WTC11 (cell line): ENCODE measurements around the gene CLASP2. TPM values are rescaled to one million over a fixed set of nuclear protein-coding genes. Genes with fewer than 3 reads are reported as not detected.
A peak's percentile ranks its signal among the peaks of the same experiment; 100 is the strongest.

Source experiments
- ATAC-seq: fragments of 200-7000 bp; cut with Tn5 transposase; 2 replicates; pipeline ENCODE4 v1.10.0; 2021; ENCODE audit warnings: mild to moderate bottlenecking, moderate library complexity
- CTCF ChIA-PET: fragments of 300-600 bp; sonication (Branson Sonifier 250); formaldehyde crosslinking; loops from one replicate; lab custom pipeline; 2021; ENCODE audit warnings: antibody characterized with exemption; lab: Charles Lee
- POLR2A ChIA-PET: fragments of 350-600 bp; sonication (Branson Sonifier 250); formaldehyde crosslinking; loops from one replicate; lab custom pipeline; 2021; ENCODE audit warnings: antibody characterized with exemption; lab: Charles Lee
- DNase-seq: peaks from one replicate; pipeline ENCODE4 v3.0.0; 2021; ENCODE audit warnings: low spot score
- H3K27ac Mint-ChIP-seq: 2 replicates; pipeline ENCODE4 v1.8.0; 2021; ENCODE audit warnings: mixed read lengths
- H3K27me3 Mint-ChIP-seq: 2 replicates; pipeline ENCODE4 v1.8.0; 2021; ENCODE audit warnings: low read depth, mild to moderate bottlenecking, moderate library complexity, mixed read lengths
- H3K36me3 Mint-ChIP-seq: 2 replicates; pipeline ENCODE4 v1.8.0; 2021; ENCODE audit warnings: mixed read lengths
- H3K4me1 Mint-ChIP-seq: 2 replicates; pipeline ENCODE4 v1.8.0; 2022; ENCODE audit warnings: mixed read lengths
- H3K4me3 Mint-ChIP-seq: 2 replicates; pipeline ENCODE4 v1.8.0; 2021; ENCODE audit warnings: mild to moderate bottlenecking, moderate library complexity, mixed read lengths
- H3K9me3 Mint-ChIP-seq: 2 replicates; pipeline ENCODE4 v1.8.0; 2021; ENCODE audit warnings: mixed read lengths
- CBFB ChIP-seq: sonication (generic); formaldehyde crosslinking; IDR thresholded peaks from 2 replicates; pipeline ENCODE4 v1.8.1; 2022; ENCODE audit warnings: mild to moderate bottlenecking, low read depth, missing genetic modification reagents
- CREB1 ChIP-seq: sonication (generic); formaldehyde crosslinking; IDR thresholded peaks from 2 replicates; pipeline ENCODE4 v1.8.0; 2023; ENCODE audit warnings: mild to moderate bottlenecking, missing genetic modification reagents
- ELF4 ChIP-seq: sonication (generic); formaldehyde crosslinking; IDR thresholded peaks from 2 replicates; pipeline ENCODE4 v1.8.1; 2022; ENCODE audit warnings: low read depth, mild to moderate bottlenecking, moderate library complexity, missing genetic modification reagents
- EMX1 ChIP-seq: fragments of 250-450 bp; sonication (Bioruptor Pico); IDR thresholded peaks from 2 replicates; pipeline ENCODE4 v1.8.0; 2021; ENCODE audit warnings: mild to moderate bottlenecking
- FOXP1 ChIP-seq: sonication (generic); formaldehyde crosslinking; IDR thresholded peaks from 2 replicates; pipeline ENCODE4 v1.8.0; 2022; ENCODE audit warnings: missing genetic modification reagents, mild to moderate bottlenecking, moderate library complexity, borderline replicate concordance
- HMGA2 ChIP-seq: fragments of 250-450 bp; sonication (Bioruptor Pico); IDR thresholded peaks from 2 replicates; pipeline ENCODE4 v1.4.0; 2021; ENCODE audit warnings: mild to moderate bottlenecking, moderate library complexity
- NFATC4 ChIP-seq: fragments of 250-450 bp; sonication (Bioruptor Pico); IDR thresholded peaks from 2 replicates; pipeline ENCODE4 v1.9.0; 2021; ENCODE audit warnings: mild to moderate bottlenecking
- NFE2L1 ChIP-seq: sonication (generic); formaldehyde crosslinking; IDR thresholded peaks from 2 replicates; pipeline ENCODE4 v1.8.1; 2023; ENCODE audit warnings: missing genetic modification reagents
- NFYB ChIP-seq: sonication (generic); formaldehyde crosslinking; conservative IDR thresholded peaks from 2 replicates; pipeline ENCODE4 v1.8.0; 2022; ENCODE audit warnings: low read depth, missing genetic modification reagents
- NR3C1 ChIP-seq: sonication (generic); formaldehyde crosslinking; conservative IDR thresholded peaks from 2 replicates; pipeline ENCODE4 v1.8.1; 2023; ENCODE audit warnings: low read depth, mild to moderate bottlenecking, missing genetic modification reagents
- OVOL2 ChIP-seq: fragments of 250-450 bp; sonication (Bioruptor Pico); IDR thresholded peaks from 2 replicates; pipeline ENCODE4 v1.9.0; 2021; ENCODE audit warnings: mild to moderate bottlenecking, borderline replicate concordance
- RORB ChIP-seq: fragments of 250-450 bp; sonication (Bioruptor Pico); IDR thresholded peaks from 2 replicates; pipeline ENCODE4 v1.9.0; 2021; ENCODE audit warnings: mild to moderate bottlenecking
- SMAD4 ChIP-seq: sonication (generic); formaldehyde crosslinking; IDR thresholded peaks from 2 replicates; pipeline ENCODE4 v1.8.0; 2022; ENCODE audit warnings: mild to moderate bottlenecking, missing genetic modification reagents
- TEAD4 ChIP-seq: sonication (generic); formaldehyde crosslinking; IDR thresholded peaks from 2 replicates; pipeline ENCODE4 v1.8.0; 2022; ENCODE audit warnings: mild to moderate bottlenecking, missing genetic modification reagents
- ZNF121 ChIP-seq: sonication (generic); formaldehyde crosslinking; IDR thresholded peaks from 2 replicates; pipeline ENCODE4 v1.8.0; 2023; ENCODE audit warnings: missing genetic modification reagents
- ZNF219 ChIP-seq: sonication (generic); formaldehyde crosslinking; IDR thresholded peaks from 2 replicates; pipeline ENCODE4 v1.8.0; 2023; ENCODE audit warnings: missing genetic modification reagents, mild to moderate bottlenecking, borderline replicate concordance
- ZNF317 ChIP-seq: sonication (generic); formaldehyde crosslinking; IDR thresholded peaks from 2 replicates; pipeline ENCODE4 v1.8.1; 2023; ENCODE audit warnings: low read depth, mild to moderate bottlenecking, moderate library complexity, missing genetic modification reagents, borderline replicate concordance
- ZNF396 ChIP-seq: fragments of 250-450 bp; sonication (Bioruptor Pico); IDR thresholded peaks from 2 replicates; pipeline ENCODE4 v1.8.0; 2021; ENCODE audit warnings: mild to moderate bottlenecking, moderate library complexity, borderline replicate concordance
- total RNA-seq: library from RNA; stranded (reverse); gene quantifications from 3 replicates; pipeline ENCODE4 v1.2.3, GENCODE V29; 2021
- TF ChIP-seq, protein P1 (sequence below): sonication (generic); formaldehyde crosslinking; IDR thresholded peaks from 2 replicates; pipeline ENCODE4 v1.8.1; 2023; ENCODE audit warnings: mild to moderate bottlenecking, missing genetic modification reagents
- TF ChIP-seq, protein P2 (sequence below): sonication (generic); formaldehyde crosslinking; IDR thresholded peaks from 2 replicates; pipeline ENCODE4 v1.8.1; 2022; ENCODE audit warnings: mild to moderate bottlenecking, moderate library complexity, missing genetic modification reagents
- TF ChIP-seq, protein P3 (sequence below): sonication (generic); formaldehyde crosslinking; IDR thresholded peaks from 2 replicates; pipeline ENCODE4 v1.8.0; 2022; ENCODE audit warnings: missing genetic modification reagents
- TF ChIP-seq, protein P4 (sequence below): sonication (generic); formaldehyde crosslinking; IDR thresholded peaks from 2 replicates; pipeline ENCODE4 v1.8.1; 2022; ENCODE audit warnings: missing genetic modification reagents, borderline replicate concordance
- TF ChIP-seq, protein P5 (sequence below): fragments of 250-450 bp; sonication (Bioruptor Pico); IDR thresholded peaks from 2 replicates; pipeline ENCODE4 v1.8.0; 2021; ENCODE audit warnings: mild to moderate bottlenecking
- TF ChIP-seq, protein P6 (sequence below): sonication (generic); formaldehyde crosslinking; IDR thresholded peaks from 2 replicates; pipeline ENCODE4 v1.8.1; 2023; ENCODE audit warnings: mild to moderate bottlenecking, missing genetic modification reagents, moderate library complexity
- TF ChIP-seq, protein P7 (sequence below): fragments of 250-450 bp; sonication (Bioruptor Pico); IDR thresholded peaks from 2 replicates; pipeline ENCODE4 v1.9.0; 2021; ENCODE audit warnings: moderate library complexity, mild to moderate bottlenecking, inconsistent platforms, borderline replicate concordance

The CLASP2 gene
- total RNA-seq, 1 experiment from 2014 or later: 56.7 TPM

DNA sequence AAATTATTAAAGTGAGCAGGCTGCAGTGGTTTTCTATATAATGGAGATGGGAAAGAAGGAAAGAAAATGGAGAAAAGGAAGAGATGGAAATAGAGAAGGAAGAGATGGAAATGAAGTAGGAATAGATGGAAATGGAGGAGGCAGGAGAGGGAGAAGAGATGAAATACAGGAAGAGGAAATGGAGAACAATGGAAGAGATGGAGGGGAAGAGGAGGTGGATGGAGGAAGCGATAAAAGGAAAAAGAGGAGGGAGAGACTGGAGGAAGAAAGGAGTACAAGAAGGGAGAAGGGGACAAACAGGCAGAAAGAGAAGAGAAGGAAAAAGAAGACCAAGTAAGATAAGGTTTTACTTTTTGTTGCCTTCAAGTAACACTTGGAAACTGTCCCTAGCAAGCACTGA, 67.6 kb downstream of the CLASP2 start (continued):
- TF ChIP-seq, protein P1, sequence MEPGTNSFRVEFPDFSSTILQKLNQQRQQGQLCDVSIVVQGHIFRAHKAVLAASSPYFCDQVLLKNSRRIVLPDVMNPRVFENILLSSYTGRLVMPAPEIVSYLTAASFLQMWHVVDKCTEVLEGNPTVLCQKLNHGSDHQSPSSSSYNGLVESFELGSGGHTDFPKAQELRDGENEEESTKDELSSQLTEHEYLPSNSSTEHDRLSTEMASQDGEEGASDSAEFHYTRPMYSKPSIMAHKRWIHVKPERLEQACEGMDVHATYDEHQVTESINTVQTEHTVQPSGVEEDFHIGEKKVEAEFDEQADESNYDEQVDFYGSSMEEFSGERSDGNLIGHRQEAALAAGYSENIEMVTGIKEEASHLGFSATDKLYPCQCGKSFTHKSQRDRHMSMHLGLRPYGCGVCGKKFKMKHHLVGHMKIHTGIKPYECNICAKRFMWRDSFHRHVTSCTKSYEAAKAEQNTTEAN (CRISPR knock-in tag): no peak
- TF ChIP-seq FOXP1 (CRISPR knock-in tag) (no peak), CBFB (CRISPR knock-in tag) (no peak)

DNA sequence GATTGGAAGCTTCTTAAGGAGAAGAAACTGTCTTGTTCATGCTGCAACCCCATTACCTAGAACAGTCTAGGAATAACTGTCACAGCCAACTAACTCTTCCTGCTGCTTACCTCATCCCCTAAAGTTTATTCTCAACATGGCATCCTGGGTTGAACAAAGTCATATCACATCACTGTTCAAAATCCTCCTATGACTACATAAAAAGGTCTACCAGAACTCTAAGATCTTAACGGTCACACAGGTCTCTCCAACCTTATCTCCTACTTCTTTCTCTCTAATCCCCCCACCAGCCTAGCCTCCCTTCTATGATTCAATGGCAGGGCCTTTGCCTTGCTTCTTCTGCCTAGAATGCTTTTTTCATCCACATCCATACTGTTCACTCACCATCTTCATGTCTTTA, 69.3 kb downstream of the CLASP2 start:
- Mint-ChIP-seq H3K9me3 (no peaks in the 10 kb centered on the region), H3K27me3 (no peaks in the 10 kb centered on the region), H3K27ac (peak overlapping the region; percentile 5; the same call in 1 of the 2 replicates), H3K4me3 (no peak overlapping the region), H3K36me3 (no peaks in the 10 kb centered on the region), H3K4me1 (peaks cover 46% of the 10 kb centered on the region)
- ATAC-seq: no peak
- TF ChIP-seq NR3C1 (CRISPR knock-in tag) (no peak), SMAD4 (CRISPR knock-in tag) (no peak), ZNF396 (CRISPR knock-in tag) (no peak), ZNF219 (CRISPR knock-in tag) (no peak), TEAD4 (CRISPR knock-in tag) (no peak), OVOL2 (no peak)
- TF ChIP-seq, protein P2, sequence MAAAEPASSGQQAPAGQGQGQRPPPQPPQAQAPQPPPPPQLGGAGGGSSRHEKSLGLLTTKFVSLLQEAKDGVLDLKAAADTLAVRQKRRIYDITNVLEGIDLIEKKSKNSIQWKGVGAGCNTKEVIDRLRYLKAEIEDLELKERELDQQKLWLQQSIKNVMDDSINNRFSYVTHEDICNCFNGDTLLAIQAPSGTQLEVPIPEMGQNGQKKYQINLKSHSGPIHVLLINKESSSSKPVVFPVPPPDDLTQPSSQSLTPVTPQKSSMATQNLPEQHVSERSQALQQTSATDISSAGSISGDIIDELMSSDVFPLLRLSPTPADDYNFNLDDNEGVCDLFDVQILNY: no peak
- TF ChIP-seq, protein P3, sequence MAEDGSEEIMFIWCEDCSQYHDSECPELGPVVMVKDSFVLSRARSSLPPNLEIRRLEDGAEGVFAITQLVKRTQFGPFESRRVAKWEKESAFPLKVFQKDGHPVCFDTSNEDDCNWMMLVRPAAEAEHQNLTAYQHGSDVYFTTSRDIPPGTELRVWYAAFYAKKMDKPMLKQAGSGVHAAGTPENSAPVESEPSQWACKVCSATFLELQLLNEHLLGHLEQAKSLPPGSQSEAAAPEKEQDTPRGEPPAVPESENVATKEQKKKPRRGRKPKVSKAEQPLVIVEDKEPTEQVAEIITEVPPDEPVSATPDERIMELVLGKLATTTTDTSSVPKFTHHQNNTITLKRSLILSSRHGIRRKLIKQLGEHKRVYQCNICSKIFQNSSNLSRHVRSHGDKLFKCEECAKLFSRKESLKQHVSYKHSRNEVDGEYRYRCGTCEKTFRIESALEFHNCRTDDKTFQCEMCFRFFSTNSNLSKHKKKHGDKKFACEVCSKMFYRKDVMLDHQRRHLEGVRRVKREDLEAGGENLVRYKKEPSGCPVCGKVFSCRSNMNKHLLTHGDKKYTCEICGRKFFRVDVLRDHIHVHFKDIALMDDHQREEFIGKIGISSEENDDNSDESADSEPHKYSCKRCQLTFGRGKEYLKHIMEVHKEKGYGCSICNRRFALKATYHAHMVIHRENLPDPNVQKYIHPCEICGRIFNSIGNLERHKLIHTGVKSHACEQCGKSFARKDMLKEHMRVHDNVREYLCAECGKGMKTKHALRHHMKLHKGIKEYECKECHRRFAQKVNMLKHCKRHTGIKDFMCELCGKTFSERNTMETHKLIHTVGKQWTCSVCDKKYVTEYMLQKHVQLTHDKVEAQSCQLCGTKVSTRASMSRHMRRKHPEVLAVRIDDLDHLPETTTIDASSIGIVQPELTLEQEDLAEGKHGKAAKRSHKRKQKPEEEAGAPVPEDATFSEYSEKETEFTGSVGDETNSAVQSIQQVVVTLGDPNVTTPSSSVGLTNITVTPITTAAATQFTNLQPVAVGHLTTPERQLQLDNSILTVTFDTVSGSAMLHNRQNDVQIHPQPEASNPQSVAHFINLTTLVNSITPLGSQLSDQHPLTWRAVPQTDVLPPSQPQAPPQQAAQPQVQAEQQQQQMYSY (CRISPR knock-in tag): no peak
- TF ChIP-seq, protein P4, sequence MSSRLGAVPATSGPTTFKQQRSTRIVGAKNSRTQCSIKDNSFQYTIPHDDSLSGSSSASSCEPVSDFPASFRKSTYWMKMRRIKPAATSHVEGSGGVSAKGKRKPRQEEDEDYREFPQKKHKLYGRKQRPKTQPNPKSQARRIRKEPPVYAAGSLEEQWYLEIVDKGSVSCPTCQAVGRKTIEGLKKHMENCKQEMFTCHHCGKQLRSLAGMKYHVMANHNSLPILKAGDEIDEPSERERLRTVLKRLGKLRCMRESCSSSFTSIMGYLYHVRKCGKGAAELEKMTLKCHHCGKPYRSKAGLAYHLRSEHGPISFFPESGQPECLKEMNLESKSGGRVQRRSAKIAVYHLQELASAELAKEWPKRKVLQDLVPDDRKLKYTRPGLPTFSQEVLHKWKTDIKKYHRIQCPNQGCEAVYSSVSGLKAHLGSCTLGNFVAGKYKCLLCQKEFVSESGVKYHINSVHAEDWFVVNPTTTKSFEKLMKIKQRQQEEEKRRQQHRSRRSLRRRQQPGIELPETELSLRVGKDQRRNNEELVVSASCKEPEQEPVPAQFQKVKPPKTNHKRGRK: no peak
- POLR2A ChIA-PET: no interaction called here
- CTCF ChIA-PET: no interaction called here
- no peak for DNase-seq

DNA sequence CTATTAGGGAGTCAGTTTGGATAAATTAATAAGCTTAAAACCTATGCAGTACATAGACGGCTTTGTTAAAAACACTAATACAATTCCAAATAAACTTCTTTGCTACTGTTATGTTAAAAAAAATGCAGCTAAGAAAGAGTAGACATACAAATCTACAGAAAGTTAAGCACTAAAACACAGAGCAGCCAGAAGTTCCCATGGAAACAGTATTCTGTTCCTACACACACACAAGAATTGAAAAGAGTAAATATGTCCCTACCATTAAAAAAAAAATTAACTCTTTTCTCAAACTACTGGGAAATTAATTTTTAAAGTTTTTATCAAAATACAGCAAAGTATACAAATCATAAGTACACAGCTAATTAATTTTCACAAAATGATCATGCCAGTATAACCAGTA, 71.6 kb downstream of the CLASP2 start:
- H3K27me3 Mint-ChIP-seq: no peaks in the 10 kb centered on the region
- peaks cover 36% of the 10 kb centered on the region for H3K4me1 Mint-ChIP-seq
- ATAC-seq: no peak
- no peak overlapping the region for H3K27ac Mint-ChIP-seq
- H3K9me3 Mint-ChIP-seq: no peaks in the 10 kb centered on the region
- no peak for DNase-seq
- TF ChIP-seq ZNF317 (CRISPR knock-in tag) (no peak), ZNF121 (CRISPR knock-in tag) (no peak), ZNF396 (CRISPR knock-in tag) (no peak), NFATC4 (CRISPR knock-in tag) (no peak), HMGA2 (CRISPR knock-in tag) (no peak), CREB1 (CRISPR knock-in tag) (no peak), RORB (CRISPR knock-in tag) (no peak), EMX1 (CRISPR knock-in tag) (no peak), NFE2L1 (no peak), ELF4 (CRISPR knock-in tag) (no peak), NFYB (CRISPR knock-in tag) (no peak)
- TF ChIP-seq, protein P5, sequence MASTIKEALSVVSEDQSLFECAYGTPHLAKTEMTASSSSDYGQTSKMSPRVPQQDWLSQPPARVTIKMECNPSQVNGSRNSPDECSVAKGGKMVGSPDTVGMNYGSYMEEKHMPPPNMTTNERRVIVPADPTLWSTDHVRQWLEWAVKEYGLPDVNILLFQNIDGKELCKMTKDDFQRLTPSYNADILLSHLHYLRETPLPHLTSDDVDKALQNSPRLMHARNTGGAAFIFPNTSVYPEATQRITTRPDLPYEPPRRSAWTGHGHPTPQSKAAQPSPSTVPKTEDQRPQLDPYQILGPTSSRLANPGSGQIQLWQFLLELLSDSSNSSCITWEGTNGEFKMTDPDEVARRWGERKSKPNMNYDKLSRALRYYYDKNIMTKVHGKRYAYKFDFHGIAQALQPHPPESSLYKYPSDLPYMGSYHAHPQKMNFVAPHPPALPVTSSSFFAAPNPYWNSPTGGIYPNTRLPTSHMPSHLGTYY (CRISPR knock-in tag): no peak
- TF ChIP-seq, protein P6, sequence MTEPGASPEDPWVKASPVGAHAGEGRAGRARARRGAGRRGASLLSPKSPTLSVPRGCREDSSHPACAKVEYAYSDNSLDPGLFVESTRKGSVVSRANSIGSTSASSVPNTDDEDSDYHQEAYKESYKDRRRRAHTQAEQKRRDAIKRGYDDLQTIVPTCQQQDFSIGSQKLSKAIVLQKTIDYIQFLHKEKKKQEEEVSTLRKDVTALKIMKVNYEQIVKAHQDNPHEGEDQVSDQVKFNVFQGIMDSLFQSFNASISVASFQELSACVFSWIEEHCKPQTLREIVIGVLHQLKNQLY: no peak
- TF ChIP-seq, protein P7, sequence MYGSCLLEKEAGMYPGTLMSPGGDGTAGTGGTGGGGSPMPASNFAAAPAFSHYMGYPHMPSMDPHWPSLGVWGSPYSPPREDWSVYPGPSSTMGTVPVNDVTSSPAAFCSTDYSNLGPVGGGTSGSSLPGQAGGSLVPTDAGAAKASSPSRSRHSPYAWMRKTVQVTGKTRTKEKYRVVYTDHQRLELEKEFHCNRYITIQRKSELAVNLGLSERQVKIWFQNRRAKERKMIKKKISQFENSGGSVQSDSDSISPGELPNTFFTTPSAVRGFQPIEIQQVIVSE (CRISPR knock-in tag): no peak
- ChIA-PET POLR2A (interaction anchor here (0.6 to 1.1 kb wide), 2 partner anchors 12 to 206 kb away, joined by 3 to 4 read pairs; no protein-coding TSS in a partner anchor), CTCF (interaction anchor here (2.2 kb wide), 1 partner anchor 141 kb away, joined by 17 read pairs; no protein-coding TSS in a partner anchor)
- no peak overlapping the region for H3K4me3 Mint-ChIP-seq
- no peaks in the 10 kb centered on the region for H3K36me3 Mint-ChIP-seq
